Measurements from ENCODE around the gene ABCC6. TPM values are rescaled to one million over a fixed set of nuclear protein-coding genes. Genes with fewer than 3 reads are reported as not detected.

Gene ABCC6
- total RNA-seq, 1 experiment from 2014 or later, result not detected

- Histone ChIP-seq H3K36me3 (ENCODE audit: insufficient read depth, low read length, poor library complexity, severe bottlenecking) (no peaks in the 10 kb centered on the region), H3K27me3 (replicated peaks; ENCODE audit: insufficient read depth, low read depth, low read length, poor library complexity) (no peaks in the 10 kb centered on the region), H3K4me3 (ENCODE audit: low read depth, low read length, poor library complexity, severe bottlenecking) (no peak overlapping the region), H3K27ac (ENCODE audit: low read depth, low read length, poor library complexity, severe bottlenecking) (no peak overlapping the region), H3K4me1 (ENCODE audit: insufficient read depth, low read length, poor library complexity, severe bottlenecking) (no peaks in the 10 kb centered on the region), H3K9me3 (ENCODE audit: low read depth, low read length, poor library complexity, severe bottlenecking) (peaks cover 10% of the 10 kb centered on the region)
- intact Hi-C loops (cut with micrococcal nuclease; ENCODE audit: unreplicated experiment), result no loop called here
- ChIA-PET CTCF (no interaction called here), POLR2A (ENCODE audit: low non-redundant PET) (no interaction called here)
- no TSS peak for BruUV-seq (replicated peaks)
- TF ChIP-seq CTCF (conservative IDR thresholded peaks at IDR 0.05; ENCODE audit: low read depth, low read length) (no peak), EZH2 (IDR thresholded peaks at IDR 0.05; ENCODE audit: borderline replicate concordance, low read depth, low read length, poor library complexity, severe bottlenecking) (no peak)
- DNase-seq (ENCODE audit: low spot score), result no peak
Observed at GRCh38 chr16:16161319-16161718, 62.0 kb downstream of the ABCC6 start.

DNA sequence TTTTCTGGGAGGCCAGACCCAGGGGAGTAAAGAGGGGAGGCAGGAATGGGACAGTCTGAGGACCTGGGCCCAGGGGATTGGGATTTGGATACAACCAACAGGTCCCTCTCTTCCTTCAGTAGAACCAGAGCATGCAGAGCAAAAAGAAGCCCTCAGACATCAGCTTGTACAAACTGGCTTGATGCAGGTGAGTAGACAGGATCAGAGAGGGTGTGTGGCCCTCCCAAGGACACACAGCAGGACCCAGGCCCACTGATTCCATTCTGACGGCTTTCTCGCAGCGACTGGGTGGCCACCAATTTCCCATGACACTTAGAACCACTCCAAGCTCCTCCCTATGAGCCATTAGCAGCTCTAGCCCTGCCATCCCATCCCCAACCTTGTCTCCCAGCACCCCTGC, 63.6 kb downstream of the ABCC6 start:
- BruUV-seq (replicated peaks), result no TSS peak
- TF ChIP-seq EZH2 (IDR thresholded peaks at IDR 0.05; ENCODE audit: borderline replicate concordance, low read depth, low read length, poor library complexity, severe bottlenecking), result no peak
- TF ChIP-seq CTCF (conservative IDR thresholded peaks at IDR 0.05; ENCODE audit: low read depth, low read length), result no peak
- Histone ChIP-seq H3K4me3 (ENCODE audit: low read depth, low read length, poor library complexity, severe bottlenecking) (no peak overlapping the region), H3K36me3 (ENCODE audit: insufficient read depth, low read length, poor library complexity, severe bottlenecking) (no peaks in the 10 kb centered on the region), H3K9me3 (ENCODE audit: low read depth, low read length, poor library complexity, severe bottlenecking) (peaks cover 10% of the 10 kb centered on the region), H3K4me1 (ENCODE audit: insufficient read depth, low read length, poor library complexity, severe bottlenecking) (no peaks in the 10 kb centered on the region), H3K27me3 (replicated peaks; ENCODE audit: insufficient read depth, low read depth, low read length, poor library complexity) (no peaks in the 10 kb centered on the region), H3K27ac (ENCODE audit: low read depth, low read length, poor library complexity, severe bottlenecking) (no peak overlapping the region)
- intact Hi-C loops (cut with micrococcal nuclease; ENCODE audit: unreplicated experiment), result no loop called here
- no peak for DNase-seq (ENCODE audit: low spot score)
- CTCF ChIA-PET, result no interaction called here
- POLR2A ChIA-PET (ENCODE audit: low non-redundant PET), result no interaction called here

DNA sequence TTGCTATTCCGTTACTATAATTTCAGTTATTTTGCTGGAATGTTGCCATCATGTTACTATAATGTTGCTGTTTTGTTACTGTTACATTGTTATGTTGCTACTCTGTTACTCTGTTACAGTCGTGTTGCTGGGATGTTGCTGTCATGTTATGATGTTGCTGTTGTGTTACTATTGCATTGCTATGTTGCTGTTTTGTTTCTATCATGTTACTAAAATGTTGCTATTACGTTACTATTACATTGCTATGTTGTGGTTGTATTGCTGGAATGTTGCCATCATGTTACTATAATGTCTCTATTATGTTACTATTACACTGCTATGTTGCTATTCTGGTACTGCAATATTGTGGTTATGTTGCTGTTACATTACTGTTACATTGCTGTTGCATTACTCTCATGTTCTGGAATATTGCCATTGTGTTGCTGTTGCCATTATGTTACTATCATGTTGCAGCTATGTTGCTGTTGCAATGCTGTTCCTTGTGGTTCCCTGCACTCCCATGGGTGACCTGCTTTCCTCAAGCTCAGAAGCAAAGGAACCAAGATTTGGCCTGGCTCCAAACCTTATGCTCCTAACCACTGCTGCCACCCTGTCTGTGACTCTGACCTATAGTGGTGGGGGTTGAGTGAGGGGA, 64.4 kb downstream of the ABCC6 start:
- Histone ChIP-seq H3K27me3 (replicated peaks; ENCODE audit: insufficient read depth, low read depth, low read length, poor library complexity) (no peaks in the 10 kb centered on the region), H3K4me1 (ENCODE audit: insufficient read depth, low read length, poor library complexity, severe bottlenecking) (no peaks in the 10 kb centered on the region), H3K9me3 (ENCODE audit: low read depth, low read length, poor library complexity, severe bottlenecking) (peaks cover 10% of the 10 kb centered on the region), H3K4me3 (ENCODE audit: low read depth, low read length, poor library complexity, severe bottlenecking) (no peak overlapping the region), H3K36me3 (ENCODE audit: insufficient read depth, low read length, poor library complexity, severe bottlenecking) (no peaks in the 10 kb centered on the region), H3K27ac (ENCODE audit: low read depth, low read length, poor library complexity, severe bottlenecking) (no peak overlapping the region)
- POLR2A ChIA-PET (ENCODE audit: low non-redundant PET), result no interaction called here
- CTCF ChIA-PET, result no interaction called here
- TF ChIP-seq EZH2 (IDR thresholded peaks at IDR 0.05; ENCODE audit: borderline replicate concordance, low read depth, low read length, poor library complexity, severe bottlenecking), result no peak
- TF ChIP-seq CTCF (conservative IDR thresholded peaks at IDR 0.05; ENCODE audit: low read depth, low read length), result no peak
- BruUV-seq (replicated peaks), result no TSS peak
- DNase-seq (ENCODE audit: low spot score), result no peak
- intact Hi-C loops (cut with micrococcal nuclease; ENCODE audit: unreplicated experiment), result no loop called here
